GM12875 (cell line): ENCODE data around the gene PLA2G4A.

Experiments
- H3K4me3 ChIP-seq: one replicate; pipeline ENCODE4 v1.5.1; 2011; ENCODE audit warnings: low read depth, low read length, control low read depth
- CTCF ChIP-seq: IDR thresholded peaks from 2 replicates; pipeline ENCODE4 v1.5.1; 2011; ENCODE audit warnings: low read depth, mild to moderate bottlenecking, control low read depth, inconsistent platforms, low read length, moderate library complexity, borderline replicate concordance; ENCODE audit not compliant: insufficient read depth

Gene PLA2G4A

GRCh38 chr1:186980400-186980799 lies 151.7 kb downstream of the PLA2G4A start:
- TF ChIP-seq CTCF: no peak
- H3K4me3 ChIP-seq: no peak overlapping the region

GRCh38 chr1:186982116-186982515 lies 153.4 kb downstream of the PLA2G4A start:
- H3K4me3 ChIP-seq: no peak overlapping the region
- TF ChIP-seq CTCF: no peak

GRCh38 chr1:186983327-186983726 lies 154.6 kb downstream of the PLA2G4A start:
- no peak for TF ChIP-seq CTCF
- H3K4me3 ChIP-seq: no peak overlapping the region

GRCh38 chr1:186984959-186985358 lies 156.2 kb downstream of the PLA2G4A start:
- no peak overlapping the region for H3K4me3 ChIP-seq
- no peak for TF ChIP-seq CTCF

DNA sequence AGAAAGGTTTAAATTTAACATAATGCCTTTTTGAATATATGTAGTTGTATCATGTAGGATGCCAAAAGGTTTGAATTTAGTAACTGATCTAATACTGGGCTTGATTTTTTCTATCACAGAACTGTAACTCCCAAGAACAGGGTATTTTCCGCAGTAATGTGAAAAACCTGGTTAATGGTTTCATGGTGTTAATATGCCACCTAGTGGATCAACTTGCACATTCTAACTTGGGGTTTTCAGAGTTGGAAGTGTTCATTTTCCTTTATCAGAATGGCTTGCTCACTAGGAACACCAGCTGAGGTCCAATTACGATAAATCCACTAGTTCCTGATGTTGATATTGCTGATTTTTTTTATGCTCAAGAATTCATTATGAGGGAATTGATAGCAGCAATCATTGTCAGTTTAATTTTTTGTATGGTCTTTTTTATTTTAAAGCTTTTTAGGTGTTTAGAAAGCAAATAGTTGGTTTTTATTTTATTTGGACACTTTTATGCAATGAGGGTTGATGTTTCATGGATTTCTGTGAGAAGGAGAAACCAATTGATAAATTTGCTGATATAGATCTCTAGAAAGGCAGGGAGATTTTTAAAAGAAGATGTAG lies 157.2 kb downstream of the PLA2G4A start:
- TF ChIP-seq CTCF: peak; percentile 45; the same call in 1 of the 2 replicates
- H3K4me3 ChIP-seq: no peak overlapping the region

DNA sequence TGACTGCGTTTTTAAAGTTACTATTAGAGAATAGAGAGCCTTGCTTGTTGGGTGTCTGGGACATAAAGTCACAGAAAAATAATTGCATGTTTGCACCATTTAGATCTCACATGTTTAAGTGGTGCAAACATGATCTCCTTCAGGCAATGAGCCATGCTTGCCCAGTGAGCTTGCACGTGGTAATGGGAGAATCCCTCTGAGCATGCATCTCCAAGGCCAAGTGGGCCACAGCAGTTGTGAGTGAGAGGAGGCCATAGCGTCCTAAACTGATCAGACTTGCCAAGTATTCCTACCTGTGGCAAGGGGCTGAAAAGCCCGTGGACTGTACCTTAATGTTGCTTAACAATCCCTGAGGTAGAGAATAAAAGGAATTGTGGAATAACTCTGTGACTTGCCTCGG lies 158.3 kb downstream of the PLA2G4A start:
- no peak overlapping the region for H3K4me3 ChIP-seq
- no peak for TF ChIP-seq CTCF

DNA sequence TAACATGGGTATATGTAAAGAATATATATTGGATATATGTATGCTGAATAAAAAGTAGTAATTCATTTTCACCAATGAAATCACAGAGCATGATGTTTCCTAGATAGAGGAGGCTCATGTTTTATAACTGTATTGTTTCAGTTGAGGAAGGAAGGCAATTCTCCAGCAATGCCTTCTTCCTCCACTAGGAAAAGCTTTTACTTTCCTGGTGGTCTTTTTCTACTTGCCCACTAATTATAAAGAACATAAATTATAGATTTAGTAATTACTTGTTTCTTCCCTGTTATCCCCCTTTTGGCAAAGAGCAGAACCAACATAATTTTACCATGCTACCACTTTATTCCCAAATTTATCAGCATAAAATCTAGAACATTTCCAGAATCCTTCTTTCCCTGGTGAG lies 159.0 kb downstream of the PLA2G4A start:
- no peak overlapping the region for H3K4me3 ChIP-seq
- TF ChIP-seq CTCF: no peak
